ENCODE measurements around the gene CCN5. TPM values are rescaled to one million over a fixed set of nuclear protein-coding genes. Genes with fewer than 3 reads are reported as not detected.

The CCN5 gene
- total and polyA plus RNA-seq, 9 donors = 47.4 to 296 (median 183) TPM

- intact Hi-C loops (cut with DNase I) = no loop called here
- no peaks in the 10 kb centered on the region for H3K36me3 ChIP-seq
- 68 to 88% (median 81%) methylated on average over 10 of the region's 10 CpGs for WGBS, 3 donors
- no peaks in the 10 kb centered on the region for H3K9me3 ChIP-seq
- no peak for TF ChIP-seq EP300 (IDR thresholded peaks at IDR 0.05)
- no peak for TF ChIP-seq CTCF (IDR thresholded peaks at IDR 0.05)
- no peak for TF ChIP-seq POLR2A (IDR thresholded peaks at IDR 0.05)
- peak overlapping the region; percentile 41 to 43 for H3K27ac ChIP-seq
- H3K27me3 ChIP-seq = no peaks in the 10 kb centered on the region
- peak in 3 of 5 donors; percentile 25 to 57 (median 47) for DNase-seq
- no peak overlapping the region for H3K4me3 ChIP-seq
- peaks cover 33% of the 10 kb centered on the region for H3K4me1 ChIP-seq (ENCODE audit: insufficient read depth)
Measured at GRCh38 chr20:44717986-44718385, 2.8 kb downstream of the CCN5 start.

GRCh38 chr20:44719841-44720240 lies 4.7 kb downstream of the CCN5 start:
- 88 to 93% (median 92%) methylated on average over 19 of the region's 19 CpGs for WGBS, 3 donors
- Histone ChIP-seq H3K4me1 (ENCODE audit: insufficient read depth) (peaks cover 28% of the 10 kb centered on the region), H3K27ac (peak overlapping the region; percentile 41 to 43), H3K4me3 (no peak overlapping the region), H3K36me3 (no peaks in the 10 kb centered on the region), H3K27me3 (no peaks in the 10 kb centered on the region), H3K9me3 (no peaks in the 10 kb centered on the region)
- peak in 3 of 5 donors; percentile 32 to 54 (median 51) for DNase-seq
- no peak for TF ChIP-seq CTCF (IDR thresholded peaks at IDR 0.05)
- TF ChIP-seq POLR2A (IDR thresholded peaks at IDR 0.05) = no peak
- no peak for TF ChIP-seq EP300 (IDR thresholded peaks at IDR 0.05)
- intact Hi-C loops (cut with DNase I) = no loop called here

GRCh38 chr20:44720621-44720996 lies 5.4 kb downstream of the CCN5 start:
- H3K27ac ChIP-seq = peak overlapping the region; percentile 41 to 43
- no peaks in the 10 kb centered on the region for H3K9me3 ChIP-seq
- H3K36me3 ChIP-seq = no peaks in the 10 kb centered on the region
- H3K4me3 ChIP-seq = no peak overlapping the region
- intact Hi-C loops (cut with DNase I) = no loop called here
- H3K4me1 ChIP-seq (ENCODE audit: insufficient read depth) = peaks cover 26% of the 10 kb centered on the region
- no peaks in the 10 kb centered on the region for H3K27me3 ChIP-seq
- peak in 2 of 5 donors; percentile 33 to 41 for DNase-seq
- WGBS, 3 donors = 55 to 63% (median 61%) methylated on average over 7 of the region's 7 CpGs
- TF ChIP-seq POLR2A (IDR thresholded peaks at IDR 0.05) (no peak), CTCF (IDR thresholded peaks at IDR 0.05) (no peak), EP300 (IDR thresholded peaks at IDR 0.05) (no peak)

- peak; percentile 73 to 81 (median 78) for DNase-seq
- Histone ChIP-seq H3K9me3 (no peaks in the 10 kb centered on the region), H3K36me3 (no peaks in the 10 kb centered on the region), H3K4me1 (ENCODE audit: insufficient read depth) (peaks cover 21% of the 10 kb centered on the region), H3K4me3 (no peak overlapping the region), H3K27me3 (no peaks in the 10 kb centered on the region), H3K27ac (peak overlapping the region; percentile 41 to 55)
- 8 to 19% (median 11%) methylated on average over 11 of the region's 11 CpGs for WGBS, 3 donors
- intact Hi-C loops (cut with DNase I) = no loop called here
- no peak for TF ChIP-seq POLR2A (IDR thresholded peaks at IDR 0.05)
- no peak for TF ChIP-seq EP300 (IDR thresholded peaks at IDR 0.05)
- no peak for TF ChIP-seq CTCF (IDR thresholded peaks at IDR 0.05)
Measured at GRCh38 chr20:44720997-44721784, 6.0 kb downstream of the CCN5 start.

Measured in ovary (tissue), 9 donors.